ENCODE results near the gene ASXL1. TPM values are rescaled to one million over a fixed set of nuclear protein-coding genes. Genes with fewer than 3 reads are reported as not detected.
A peak's percentile ranks its signal among the peaks of the same experiment; 100 is the strongest.

ASXL1 gene
- total RNA-seq, 1 donor from 2014 or later, result 27.5 TPM

- peak; percentile 16 for ATAC-seq
These were observed 124.5 kb downstream of the ASXL1 start for GRCh38 chr20:32482442-32483261.

- peak; percentile 49 for ATAC-seq
These were observed 125.5 kb downstream of the ASXL1 start for GRCh38 chr20:32483351-32484224.

GRCh38 chr20:32484225-32484957 is 126.3 kb downstream of the ASXL1 start:
- ATAC-seq, result peak; percentile 36

- peak; percentile 51 for ATAC-seq
These were observed 127.0 kb downstream of the ASXL1 start for GRCh38 chr20:32484958-32485769.

GRCh38 chr20:32485770-32486478 is 127.8 kb downstream of the ASXL1 start:
- ATAC-seq, result no peak

- no peak for ATAC-seq
These were observed 129.2 kb downstream of the ASXL1 start for GRCh38 chr20:32487381-32487780.

- ATAC-seq, result no peak
These were observed 130.1 kb downstream of the ASXL1 start for GRCh38 chr20:32488066-32488838.

Other genes starting within 250 kb of the ASXL1 start
- gene TM9SF4, start 248.6 kb upstream of the ASXL1 start, total RNA-seq, result 42.4 TPM
- 11.0 TPM for gene PLAGL2, start 150.6 kb upstream of the ASXL1 start, total RNA-seq
- gene POFUT1, start 150.5 kb upstream of the ASXL1 start, total RNA-seq, result 18.3 TPM
- gene KIF3B, start 80.7 kb upstream of the ASXL1 start, total RNA-seq, result 11.9 TPM
- 2.0 TPM for gene NOL4L, start 227.0 kb downstream of the ASXL1 start, total RNA-seq